Smooth muscle cell of the brain vasculature (primary cell): Measurements from ENCODE around the gene CYP3A5.

Experiments
- DNase-seq: peaks from one replicate; pipeline ENCODE4 v3.0.0-alpha.2; 2012; ENCODE audit warnings: low read depth, low spot score

Gene CYP3A5

DNA sequence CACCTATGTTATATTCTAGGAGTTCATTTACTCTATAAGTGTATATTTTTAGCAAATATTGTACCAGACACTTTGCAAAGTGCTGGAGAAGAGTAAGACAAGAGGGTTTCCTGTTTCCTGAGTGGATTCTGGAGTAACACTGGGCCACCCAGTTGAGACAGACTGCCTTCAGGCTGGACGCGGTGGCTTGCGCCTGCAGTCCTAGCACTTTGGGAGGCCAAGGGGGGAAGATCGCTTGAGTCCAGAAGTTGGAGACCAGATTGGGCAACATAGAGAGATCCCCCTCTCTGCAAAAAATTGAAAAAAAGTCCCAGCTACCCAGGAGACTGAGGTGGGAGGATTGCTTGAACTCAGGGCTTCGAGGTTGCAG, 63.8 kb downstream of the CYP3A5 start:
- DNase-seq, result no peak

DNA sequence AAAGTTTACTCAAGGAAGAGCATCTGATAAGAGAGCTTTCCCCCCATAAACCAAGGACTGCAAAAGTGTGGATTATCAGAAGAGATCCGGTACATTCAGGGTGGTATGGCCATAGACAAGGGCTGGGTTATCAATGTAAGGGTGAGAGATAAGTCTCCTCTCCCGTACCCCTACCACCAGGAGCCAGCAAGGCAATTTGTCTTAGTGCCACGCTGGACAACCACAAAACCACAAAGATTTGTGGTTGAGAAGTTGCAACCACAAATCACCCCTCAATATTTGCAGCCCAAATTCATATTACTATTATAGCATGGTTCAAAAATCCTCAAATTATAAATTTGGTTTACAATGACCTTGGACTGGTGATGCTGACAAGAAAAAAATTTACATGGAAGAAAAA, 65.3 kb downstream of the CYP3A5 start:
- no peak for DNase-seq

GRCh38 chr7:99607548-99607947, 72.2 kb downstream of the CYP3A5 start:
- no peak for DNase-seq

GRCh38 chr7:99606531-99606930, 73.3 kb downstream of the CYP3A5 start:
- DNase-seq, result no peak

GRCh38 chr7:99605527-99605926, 74.3 kb downstream of the CYP3A5 start:
- no peak for DNase-seq

GRCh38 chr7:99601656-99602310, 78.0 kb downstream of the CYP3A5 start:
- DNase-seq, result no peak

DNA sequence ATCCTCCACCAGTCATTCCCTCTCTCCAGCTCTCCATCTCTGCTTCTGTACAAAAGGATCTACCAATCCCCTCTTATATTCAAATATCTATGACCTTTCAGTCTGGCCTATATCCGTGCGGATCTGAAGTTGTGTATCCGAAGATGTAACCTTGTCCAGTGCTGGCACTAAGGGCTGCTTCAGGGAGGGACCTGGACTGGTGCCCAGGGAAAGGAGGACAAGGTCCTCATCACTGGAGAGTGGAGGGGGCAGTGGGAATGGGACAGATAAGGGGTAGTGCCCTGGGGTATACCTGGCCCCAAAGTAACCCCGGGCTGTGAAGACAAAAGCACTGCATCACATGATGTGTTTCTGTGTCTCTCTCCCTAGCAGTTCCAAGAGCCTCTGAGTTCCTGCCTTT, 80.0 kb downstream of the CYP3A5 start:
- DNase-seq, result no peak
